ENCODE data around the gene CDH23.

The CDH23 gene

DNA sequence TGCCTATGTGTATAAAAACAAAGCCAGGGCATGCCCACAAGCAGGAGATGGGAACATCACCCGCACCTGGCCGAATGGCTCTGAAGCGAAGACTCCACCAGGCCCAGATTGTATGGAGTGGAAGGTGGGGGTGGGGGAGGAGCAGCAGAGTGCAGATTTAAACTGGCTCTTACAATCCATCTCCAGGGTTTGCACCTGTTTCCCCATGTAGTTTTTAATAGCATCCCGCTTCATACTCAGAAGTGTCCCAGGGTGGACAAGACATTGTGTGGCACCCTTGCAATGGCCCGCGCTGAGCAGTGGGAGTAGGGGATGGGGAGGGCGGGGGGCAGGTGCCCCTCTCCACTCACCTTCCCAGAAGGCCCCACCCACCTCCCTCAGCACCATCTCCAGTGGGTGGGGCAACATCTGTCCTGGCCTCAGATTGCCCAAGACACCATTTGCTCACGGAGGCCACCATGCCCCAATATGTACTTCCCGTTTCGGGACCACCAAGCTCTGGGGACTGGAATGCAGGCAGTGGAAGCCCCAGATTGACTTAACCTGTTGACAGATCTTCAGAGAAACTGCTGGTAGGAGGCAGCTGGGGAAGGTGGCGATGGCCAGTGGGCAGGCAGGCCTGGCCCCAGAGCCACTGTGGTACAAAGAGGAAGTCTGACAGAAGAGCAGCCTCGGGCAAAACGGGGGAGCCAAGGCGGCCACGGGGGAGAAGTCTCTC, 353.6 kb downstream of the CDH23 start:
- H3K9ac ChIP-seq (ENCODE audit: low read length): no peak overlapping the region
- no peak overlapping the region for H3K27ac ChIP-seq (ENCODE audit: low read depth, low read length)
- H3K36me3 ChIP-seq (ENCODE audit: insufficient read depth, low read length): peaks cover 57% of the 10 kb centered on the region
- H3K9me3 ChIP-seq (ENCODE audit: low read length): no peaks in the 10 kb centered on the region
- peaks cover 49% of the 10 kb centered on the region for H3K4me1 ChIP-seq (ENCODE audit: insufficient read depth, low read length)
- no peak overlapping the region for H3K4me3 ChIP-seq (ENCODE audit: low read depth in 1 of 2, low read length in 2 of 2)
- H3K27me3 ChIP-seq (ENCODE audit: control insufficient read depth in 1 of 2, insufficient read depth in 2 of 2, low read length in 2 of 2): no peaks in the 10 kb centered on the region

GRCh38 chr10:71750986-71751385, 354.3 kb downstream of the CDH23 start:
- Histone ChIP-seq H3K27ac (ENCODE audit: low read depth, low read length) (no peak overlapping the region), H3K36me3 (ENCODE audit: insufficient read depth, low read length) (peaks cover 58% of the 10 kb centered on the region), H3K4me3 (ENCODE audit: low read depth in 1 of 2, low read length in 2 of 2) (no peak overlapping the region), H3K4me1 (ENCODE audit: insufficient read depth, low read length) (peaks cover 54% of the 10 kb centered on the region), H3K9me3 (ENCODE audit: low read length) (no peaks in the 10 kb centered on the region), H3K27me3 (ENCODE audit: control insufficient read depth in 1 of 2, insufficient read depth in 2 of 2, low read length in 2 of 2) (no peaks in the 10 kb centered on the region), H3K9ac (ENCODE audit: low read length) (no peak overlapping the region)

GRCh38 chr10:71751515-71752224, 354.9 kb downstream of the CDH23 start:
- H3K36me3 ChIP-seq (ENCODE audit: insufficient read depth, low read length): peaks cover 62% of the 10 kb centered on the region
- H3K9ac ChIP-seq (ENCODE audit: low read length): no peak overlapping the region
- H3K27me3 ChIP-seq (ENCODE audit: control insufficient read depth in 1 of 2, insufficient read depth in 2 of 2, low read length in 2 of 2): no peaks in the 10 kb centered on the region
- peaks cover 47% of the 10 kb centered on the region for H3K4me1 ChIP-seq (ENCODE audit: insufficient read depth, low read length)
- H3K9me3 ChIP-seq (ENCODE audit: low read length): no peaks in the 10 kb centered on the region
- no peak overlapping the region for H3K27ac ChIP-seq (ENCODE audit: low read depth, low read length)
- no peak overlapping the region for H3K4me3 ChIP-seq (ENCODE audit: low read depth in 1 of 2, low read length in 2 of 2)

DNA sequence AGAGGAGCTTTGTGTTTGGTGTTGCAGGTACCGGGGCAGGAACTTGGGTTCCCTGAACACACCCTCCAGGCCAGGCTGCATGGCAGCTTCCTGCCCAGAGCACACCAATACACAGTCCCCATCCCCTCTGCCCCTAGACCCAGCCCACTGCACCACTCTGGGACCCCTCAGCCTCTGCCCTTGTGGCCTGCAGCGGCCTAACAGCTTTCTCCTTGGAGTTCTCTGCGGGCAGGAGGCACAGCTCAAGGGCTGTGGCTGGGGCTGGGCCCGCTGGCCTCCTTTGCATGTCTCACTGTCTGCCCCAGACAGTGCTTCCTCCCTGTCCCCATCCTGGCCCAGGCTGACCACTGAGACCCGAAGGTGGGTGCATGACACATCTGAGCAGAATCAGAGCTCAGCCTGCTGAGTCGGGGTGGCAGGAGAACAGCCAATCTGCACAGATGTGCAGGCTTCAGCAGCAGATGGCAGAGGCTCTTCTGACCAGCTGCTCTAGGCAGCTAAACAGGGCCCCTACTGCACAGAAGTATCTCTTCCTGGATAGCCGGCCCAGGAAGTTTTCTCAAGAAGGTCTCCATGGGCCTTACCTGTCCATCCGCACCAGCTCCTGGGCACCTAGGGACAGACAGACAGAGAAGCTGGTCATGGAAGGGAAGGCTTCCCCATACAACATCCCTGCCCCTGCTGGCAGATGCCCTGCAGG, 355.8 kb downstream of the CDH23 start:
- Histone ChIP-seq H3K9ac (ENCODE audit: low read length) (no peak overlapping the region), H3K36me3 (ENCODE audit: insufficient read depth, low read length) (peaks cover 68% of the 10 kb centered on the region), H3K4me1 (ENCODE audit: insufficient read depth, low read length) (peaks cover 38% of the 10 kb centered on the region)

DNA sequence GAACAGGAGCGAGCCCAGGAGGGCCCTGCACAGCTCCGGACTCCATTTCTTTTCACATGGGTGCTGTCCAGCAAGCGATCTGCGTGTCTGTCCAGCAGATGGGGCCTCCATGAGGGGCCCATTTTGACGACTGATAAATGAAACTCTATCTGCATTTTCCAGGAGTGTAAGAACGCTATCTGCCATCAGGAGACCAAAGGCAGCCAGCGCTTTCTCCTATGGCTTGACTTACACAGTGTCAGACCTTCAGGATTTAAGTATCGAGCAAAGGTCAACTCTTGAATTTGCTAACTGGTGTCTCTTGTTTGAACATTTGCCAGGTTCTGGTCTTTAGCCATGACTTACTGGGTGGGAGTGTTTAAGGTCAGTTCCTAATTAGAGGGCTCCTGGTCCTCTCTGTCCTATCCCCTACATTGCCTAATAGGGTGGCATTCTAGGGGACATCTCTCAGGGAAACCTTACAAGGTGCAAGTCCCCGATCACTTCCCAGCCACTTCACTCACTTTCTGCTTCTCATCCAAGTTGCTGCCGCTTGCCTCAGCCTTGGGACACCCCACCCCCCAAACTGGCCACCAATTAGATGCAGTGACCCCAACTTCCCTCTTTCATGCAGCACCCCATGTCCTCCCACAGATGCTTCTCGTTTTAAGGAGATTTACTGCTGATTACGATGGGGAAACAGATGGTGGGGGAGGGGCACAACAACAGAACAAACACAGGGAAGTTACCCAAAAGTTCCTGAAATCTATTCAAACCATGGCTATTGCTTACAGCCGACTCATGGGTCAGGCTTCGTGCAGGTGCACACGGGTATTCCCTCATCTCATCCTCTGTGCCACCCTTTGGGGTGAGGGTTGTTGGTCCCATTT, 356.6 kb downstream of the CDH23 start:
- H3K9ac ChIP-seq (ENCODE audit: low read length): no peak overlapping the region
- H3K36me3 ChIP-seq (ENCODE audit: insufficient read depth, low read length): peaks cover 76% of the 10 kb centered on the region
- H3K27ac ChIP-seq (ENCODE audit: low read depth, low read length): no peak overlapping the region
- H3K27me3 ChIP-seq (ENCODE audit: control insufficient read depth in 1 of 2, insufficient read depth in 2 of 2, low read length in 2 of 2): no peaks in the 10 kb centered on the region
- no peaks in the 10 kb centered on the region for H3K9me3 ChIP-seq (ENCODE audit: low read length)
- H3K4me1 ChIP-seq (ENCODE audit: insufficient read depth, low read length): peaks cover 30% of the 10 kb centered on the region
- H3K4me3 ChIP-seq (ENCODE audit: low read depth in 1 of 2, low read length in 2 of 2): no peak overlapping the region

More for the DNA sequence above, 355.8 kb downstream of the CDH23 start:
- no peak overlapping the region for H3K27ac ChIP-seq (ENCODE audit: low read depth, low read length)
- no peaks in the 10 kb centered on the region for H3K27me3 ChIP-seq (ENCODE audit: control insufficient read depth in 1 of 2, insufficient read depth in 2 of 2, low read length in 2 of 2)
- no peak overlapping the region for H3K4me3 ChIP-seq (ENCODE audit: low read depth in 1 of 2, low read length in 2 of 2)
- H3K9me3 ChIP-seq (ENCODE audit: low read length): no peaks in the 10 kb centered on the region

GRCh38 chr10:71753960-71754505, 357.3 kb downstream of the CDH23 start:
- H3K4me1 ChIP-seq (ENCODE audit: insufficient read depth, low read length): peaks cover 23% of the 10 kb centered on the region
- H3K9me3 ChIP-seq (ENCODE audit: low read length): no peaks in the 10 kb centered on the region
- no peak overlapping the region for H3K9ac ChIP-seq (ENCODE audit: low read length)
- peaks cover 82% of the 10 kb centered on the region for H3K36me3 ChIP-seq (ENCODE audit: insufficient read depth, low read length)
- no peak overlapping the region for H3K4me3 ChIP-seq (ENCODE audit: low read depth in 1 of 2, low read length in 2 of 2)
- H3K27ac ChIP-seq (ENCODE audit: low read depth, low read length): no peak overlapping the region
- H3K27me3 ChIP-seq (ENCODE audit: control insufficient read depth in 1 of 2, insufficient read depth in 2 of 2, low read length in 2 of 2): no peaks in the 10 kb centered on the region

- no peak overlapping the region for H3K27ac ChIP-seq (ENCODE audit: low read depth, low read length)
- no peak overlapping the region for H3K4me3 ChIP-seq (ENCODE audit: low read depth in 1 of 2, low read length in 2 of 2)
- H3K36me3 ChIP-seq (ENCODE audit: insufficient read depth, low read length): peaks cover 80% of the 10 kb centered on the region
- no peaks in the 10 kb centered on the region for H3K27me3 ChIP-seq (ENCODE audit: control insufficient read depth in 1 of 2, insufficient read depth in 2 of 2, low read length in 2 of 2)
- H3K9ac ChIP-seq (ENCODE audit: low read length): no peak overlapping the region
- H3K9me3 ChIP-seq (ENCODE audit: low read length): no peaks in the 10 kb centered on the region
- peaks cover 18% of the 10 kb centered on the region for H3K4me1 ChIP-seq (ENCODE audit: insufficient read depth, low read length)
Measured at GRCh38 chr10:71754562-71754961, 357.8 kb downstream of the CDH23 start.

- Histone ChIP-seq H3K4me3 (ENCODE audit: low read depth in 1 of 2, low read length in 2 of 2) (no peak overlapping the region), H3K27ac (ENCODE audit: low read depth, low read length) (no peak overlapping the region), H3K36me3 (ENCODE audit: insufficient read depth, low read length) (peaks cover 74% of the 10 kb centered on the region), H3K9ac (ENCODE audit: low read length) (no peak overlapping the region), H3K27me3 (ENCODE audit: control insufficient read depth in 1 of 2, insufficient read depth in 2 of 2, low read length in 2 of 2) (no peaks in the 10 kb centered on the region), H3K4me1 (ENCODE audit: insufficient read depth, low read length) (peaks cover 14% of the 10 kb centered on the region), H3K9me3 (ENCODE audit: low read length) (no peaks in the 10 kb centered on the region)
Measured at GRCh38 chr10:71755179-71755879, 358.6 kb downstream of the CDH23 start.

GRCh38 chr10:71756311-71757191, 359.8 kb downstream of the CDH23 start:
- H3K9ac ChIP-seq (ENCODE audit: low read length): no peak overlapping the region
- H3K4me3 ChIP-seq (ENCODE audit: low read depth in 1 of 2, low read length in 2 of 2): no peak overlapping the region
- H3K4me1 ChIP-seq (ENCODE audit: insufficient read depth, low read length): peaks cover 14% of the 10 kb centered on the region
- no peaks in the 10 kb centered on the region for H3K9me3 ChIP-seq (ENCODE audit: low read length)
- peaks cover 74% of the 10 kb centered on the region for H3K36me3 ChIP-seq (ENCODE audit: insufficient read depth, low read length)
- no peak overlapping the region for H3K27ac ChIP-seq (ENCODE audit: low read depth, low read length)
- no peaks in the 10 kb centered on the region for H3K27me3 ChIP-seq (ENCODE audit: control insufficient read depth in 1 of 2, insufficient read depth in 2 of 2, low read length in 2 of 2)
